SIG-M5 treated with dmso at 0.1 percent for 504 hours (cell line): ENCODE results near the gene CD74.
A peak's percentile ranks its signal among the peaks of the same experiment; 100 is the strongest.

Experiments
- DNase-seq: peaks from one replicate; lab custom pipeline; 2025; ENCODE audit not compliant: unreplicated experiment; lab: John Stamatoyannopoulos, UW

Gene CD74

DNA sequence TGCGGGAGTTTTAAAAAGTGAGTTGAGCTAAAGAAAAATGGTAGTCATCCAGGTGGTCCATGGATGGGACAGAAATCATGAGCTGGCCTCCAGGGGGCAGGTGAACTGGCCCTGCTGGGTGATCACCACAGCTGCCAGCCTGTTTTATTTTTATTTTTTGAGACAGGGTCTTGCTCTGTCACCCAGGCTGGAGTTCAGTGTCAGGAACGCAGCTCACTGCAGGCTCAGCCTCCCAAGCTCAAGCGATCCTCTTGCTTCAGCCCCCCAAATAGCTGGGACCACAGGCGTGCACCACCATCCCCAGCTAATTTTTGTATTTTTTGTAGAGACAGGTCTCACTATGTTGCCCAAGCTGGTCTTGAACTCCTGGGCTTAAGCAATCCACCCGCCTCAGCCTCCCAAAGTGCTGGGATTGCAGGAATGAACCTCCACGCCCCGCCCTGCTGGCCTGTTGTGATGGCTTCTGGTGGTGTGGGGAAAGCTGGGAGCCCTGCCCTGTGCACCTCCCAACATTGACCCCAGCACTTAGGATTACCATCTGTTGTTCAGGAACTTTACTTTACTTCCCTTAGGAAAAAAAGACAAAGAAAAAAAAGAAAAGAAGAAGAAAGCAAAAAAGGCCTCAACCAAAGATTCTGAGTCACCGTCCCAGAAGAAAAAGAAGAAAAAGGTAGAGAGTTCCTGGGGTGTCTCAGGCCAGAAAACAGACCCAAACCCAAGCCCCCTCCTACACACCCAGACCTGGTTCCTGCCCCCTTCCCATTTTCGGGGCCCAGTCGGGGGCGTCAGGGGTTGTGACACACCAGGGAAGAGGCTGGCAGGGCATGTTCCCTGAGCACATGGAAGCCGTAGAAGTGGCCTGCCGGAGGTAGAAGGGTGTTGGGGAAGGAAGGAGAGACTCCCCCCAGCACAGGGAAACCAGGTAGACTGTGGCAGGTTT lies 14.7 kb downstream of the CD74 start:
- DNase-seq, result no peak

DNA sequence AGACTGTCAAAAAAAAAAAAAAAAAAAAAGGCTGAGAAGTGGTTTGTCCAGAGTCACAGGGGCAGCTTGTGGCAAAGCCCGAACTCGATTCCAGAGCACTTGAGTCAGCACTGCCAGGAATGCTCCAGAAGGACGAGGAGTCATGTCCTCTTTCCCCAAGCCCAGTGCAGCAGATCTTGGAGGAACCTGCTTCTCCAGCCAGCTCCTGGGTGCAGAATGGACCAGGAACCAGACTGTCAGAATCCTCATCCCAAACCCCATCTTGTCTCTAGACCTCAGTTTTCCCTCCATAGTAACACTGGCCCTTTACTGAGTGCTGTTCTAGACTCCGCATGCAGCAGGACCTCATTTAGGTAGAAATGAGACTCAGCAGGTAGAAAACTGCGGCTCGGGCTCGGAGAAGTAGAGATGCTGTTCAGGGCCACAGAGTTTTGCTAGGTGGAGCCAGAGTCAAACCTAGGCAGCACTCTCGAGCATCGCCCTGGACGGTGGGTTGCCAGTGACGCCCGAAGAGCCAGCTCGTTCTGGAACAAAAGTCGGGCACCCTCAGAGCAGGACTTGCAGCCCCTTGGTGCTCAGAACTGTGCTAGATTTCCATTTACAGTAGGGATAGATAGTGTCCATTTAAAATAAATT lies 15.4 kb downstream of the CD74 start:
- DNase-seq, result no peak

DNA sequence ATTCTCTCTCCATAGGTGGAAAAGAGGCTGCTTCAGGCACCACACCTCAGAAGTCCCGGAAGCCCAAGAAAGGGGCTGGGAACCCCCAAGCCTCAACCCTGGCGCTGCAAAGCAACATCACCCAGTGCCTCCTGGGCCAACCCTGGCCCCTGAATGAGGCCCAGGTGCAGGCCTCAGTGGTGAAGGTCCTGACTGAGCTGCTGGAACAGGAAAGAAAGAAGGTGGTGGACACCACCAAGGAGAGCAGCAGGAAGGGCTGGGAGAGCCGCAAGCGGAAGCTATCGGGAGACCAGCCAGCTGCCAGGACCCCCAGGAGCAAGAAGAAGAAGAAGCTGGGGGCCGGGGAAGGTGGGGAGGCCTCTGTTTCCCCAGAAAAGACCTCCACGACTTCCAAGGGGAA lies 16.4 kb downstream of the CD74 start:
- DNase-seq, result no peak

DNA sequence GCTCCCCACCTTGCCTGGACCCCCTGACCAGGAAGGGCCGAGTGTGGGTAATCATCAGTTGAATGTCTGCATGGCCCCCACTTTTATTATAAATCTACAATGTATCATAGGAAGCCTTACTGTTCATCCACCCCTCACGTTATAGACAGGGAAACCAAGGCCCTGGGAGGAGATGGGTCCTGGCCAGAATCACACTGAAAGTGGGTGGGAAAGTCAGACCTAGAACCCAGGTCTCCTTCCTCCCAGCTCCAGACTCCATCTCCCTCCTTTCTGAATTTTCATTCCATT lies 17.1 kb downstream of the CD74 start:
- DNase-seq, result no peak

DNA sequence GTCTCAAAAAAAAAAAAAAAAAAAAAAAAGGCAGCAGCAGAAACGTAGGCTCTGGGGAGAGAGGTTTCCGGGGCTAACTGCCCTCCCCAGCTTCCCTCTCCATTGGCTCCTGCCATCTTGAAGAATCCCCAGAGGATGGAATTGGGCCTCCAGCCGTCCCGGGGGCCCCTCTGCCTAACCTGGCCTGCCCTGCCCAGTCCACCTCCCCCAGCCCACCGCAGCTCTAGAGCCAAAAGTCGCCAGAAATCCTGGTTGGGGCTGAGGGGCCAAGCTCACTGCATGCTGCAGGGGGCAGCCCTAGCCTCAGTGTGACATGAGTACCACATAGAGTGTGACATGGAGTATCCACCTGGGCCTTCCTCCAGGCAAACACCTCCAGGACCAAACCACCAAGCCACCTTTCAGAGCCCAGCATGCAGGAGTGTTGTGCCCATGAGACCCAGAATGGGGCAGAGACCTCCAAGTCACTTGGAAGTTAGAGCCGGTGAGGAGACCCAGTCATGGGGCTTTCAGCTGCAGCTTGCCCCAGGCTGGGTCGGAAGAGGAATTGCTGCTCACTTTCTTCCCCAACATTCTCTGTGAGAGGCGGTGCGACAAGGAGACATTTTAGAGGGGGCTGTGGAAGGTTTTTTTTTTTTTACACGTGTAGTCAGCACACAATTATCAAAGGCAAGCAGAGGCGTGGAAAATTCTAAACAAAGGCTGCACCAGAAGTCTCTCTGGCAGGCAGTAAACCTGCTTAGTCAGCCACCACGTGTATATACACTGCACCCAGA lies 17.6 kb downstream of the CD74 start:
- no peak for DNase-seq

DNA sequence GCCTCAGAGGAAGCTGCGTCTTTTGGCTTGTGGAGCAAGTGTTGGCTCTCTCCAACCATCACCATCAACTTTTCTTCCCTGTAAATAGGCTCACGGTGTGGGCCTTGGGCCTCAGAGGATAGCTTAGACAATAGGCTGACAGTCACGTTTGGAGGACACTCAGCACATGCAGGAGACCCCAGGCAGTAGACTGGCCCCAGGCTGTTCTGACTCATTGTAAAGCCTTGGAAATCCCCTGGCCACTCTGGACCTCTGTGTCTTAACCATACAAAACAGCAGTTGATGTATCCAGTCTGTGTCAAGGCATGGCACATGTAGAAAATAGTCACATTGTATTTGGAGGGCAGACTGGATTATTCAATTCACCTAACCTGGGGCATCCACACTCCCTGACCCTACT lies 18.6 kb downstream of the CD74 start:
- DNase-seq, result no peak

DNA sequence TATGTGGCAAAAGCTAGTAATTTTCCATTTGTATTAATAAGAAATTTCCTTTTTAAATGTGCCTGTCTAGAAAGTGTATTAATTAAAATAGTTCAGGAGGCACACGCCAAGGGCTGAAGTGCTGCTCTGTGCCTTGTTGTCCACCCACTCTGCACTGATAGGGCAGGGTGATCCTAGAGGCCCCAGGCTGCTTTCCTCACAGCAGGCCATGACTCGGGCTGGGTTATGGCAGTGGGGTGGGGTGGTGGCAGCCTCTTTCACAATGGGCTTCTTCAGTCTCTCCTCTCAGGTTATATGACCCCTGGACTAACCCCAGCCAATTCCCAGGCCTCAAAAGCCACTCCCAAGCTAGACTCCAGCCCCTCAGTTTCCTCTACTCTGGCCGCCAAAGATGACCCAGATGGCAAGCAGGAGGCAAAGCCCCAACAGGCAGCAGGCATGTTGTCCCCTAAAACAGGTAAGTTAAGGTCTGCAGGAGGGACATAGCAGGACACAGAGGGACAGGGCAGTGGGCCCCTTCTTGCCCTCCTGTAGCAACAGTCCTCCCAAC lies 19.5 kb downstream of the CD74 start:
- no peak for DNase-seq

DNA sequence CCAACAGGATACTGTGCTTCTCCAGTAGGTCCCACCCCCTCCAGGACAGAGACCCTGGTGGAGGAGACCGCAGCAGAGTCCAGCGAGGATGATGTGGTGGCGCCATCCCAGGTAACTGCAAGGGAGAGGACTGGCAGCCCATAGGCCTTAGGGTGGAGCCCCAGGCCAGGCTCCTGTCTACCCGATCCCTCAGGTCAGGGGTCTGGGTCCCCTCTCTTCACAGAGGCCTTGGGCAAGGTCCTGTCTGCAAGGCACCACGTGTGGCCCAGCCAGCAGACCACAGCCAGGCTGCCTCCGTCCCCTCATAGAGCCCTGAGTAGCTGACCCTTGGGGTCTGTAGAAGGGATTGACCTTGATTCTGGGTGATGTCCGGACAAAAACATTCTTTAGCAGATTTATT lies 20.0 kb downstream of the CD74 start:
- no peak for DNase-seq

DNA sequence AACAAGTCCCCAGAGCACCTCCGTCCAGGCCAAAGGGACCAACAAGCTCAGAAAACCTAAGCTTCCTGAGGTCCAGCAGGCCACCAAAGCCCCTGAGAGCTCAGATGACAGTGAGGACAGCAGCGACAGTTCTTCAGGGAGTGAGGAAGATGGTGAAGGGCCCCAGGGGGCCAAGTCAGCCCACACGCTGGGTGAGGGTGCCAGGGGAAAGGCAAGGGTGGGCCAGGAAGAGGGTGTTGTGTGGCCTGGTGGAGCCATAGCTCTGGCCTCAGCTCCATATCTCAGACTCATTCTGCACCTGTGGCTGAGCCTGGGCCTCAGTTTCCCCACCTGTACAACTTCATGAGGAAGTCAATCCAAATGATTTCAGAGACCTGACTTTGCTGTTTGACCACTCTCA lies 20.7 kb downstream of the CD74 start:
- DNase-seq, result no peak

DNA sequence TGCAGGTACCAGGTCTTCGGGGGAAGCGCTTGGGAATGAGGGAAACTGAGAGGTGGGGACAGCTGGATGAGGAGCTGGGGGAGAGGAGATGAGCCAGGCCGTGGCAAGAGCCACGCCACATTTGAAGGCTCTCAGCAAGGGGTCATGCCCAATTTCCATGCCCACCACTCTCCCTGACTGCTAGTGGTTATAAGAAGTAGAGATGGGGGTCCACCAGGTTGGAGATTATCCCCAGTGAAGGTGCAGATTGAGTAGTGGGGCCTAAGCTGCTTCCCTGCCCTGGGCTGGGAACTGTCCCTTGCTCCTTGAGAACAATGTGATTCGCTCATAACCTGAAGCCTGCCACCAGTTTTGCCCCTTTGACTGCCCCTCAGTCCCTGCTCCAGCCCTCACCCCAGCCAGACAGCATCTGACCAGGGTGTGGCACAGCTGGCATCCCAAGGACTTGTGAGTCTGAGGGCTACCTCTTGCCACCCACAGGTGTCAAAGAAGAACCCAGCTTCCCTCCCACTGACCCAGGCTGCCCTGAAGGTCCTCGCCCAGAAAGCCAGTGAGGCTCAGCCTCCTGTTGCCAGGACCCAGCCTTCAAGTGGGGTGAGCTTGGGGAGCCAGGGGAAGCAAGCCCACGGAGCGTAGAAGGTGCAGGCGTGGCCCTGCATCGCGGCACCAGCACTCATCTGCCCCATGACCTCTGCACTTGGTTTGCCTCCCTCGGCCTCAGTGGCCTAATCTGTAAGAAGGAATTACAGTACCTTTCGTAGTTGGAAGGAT lies 21.5 kb downstream of the CD74 start:
- no peak for DNase-seq

DNA sequence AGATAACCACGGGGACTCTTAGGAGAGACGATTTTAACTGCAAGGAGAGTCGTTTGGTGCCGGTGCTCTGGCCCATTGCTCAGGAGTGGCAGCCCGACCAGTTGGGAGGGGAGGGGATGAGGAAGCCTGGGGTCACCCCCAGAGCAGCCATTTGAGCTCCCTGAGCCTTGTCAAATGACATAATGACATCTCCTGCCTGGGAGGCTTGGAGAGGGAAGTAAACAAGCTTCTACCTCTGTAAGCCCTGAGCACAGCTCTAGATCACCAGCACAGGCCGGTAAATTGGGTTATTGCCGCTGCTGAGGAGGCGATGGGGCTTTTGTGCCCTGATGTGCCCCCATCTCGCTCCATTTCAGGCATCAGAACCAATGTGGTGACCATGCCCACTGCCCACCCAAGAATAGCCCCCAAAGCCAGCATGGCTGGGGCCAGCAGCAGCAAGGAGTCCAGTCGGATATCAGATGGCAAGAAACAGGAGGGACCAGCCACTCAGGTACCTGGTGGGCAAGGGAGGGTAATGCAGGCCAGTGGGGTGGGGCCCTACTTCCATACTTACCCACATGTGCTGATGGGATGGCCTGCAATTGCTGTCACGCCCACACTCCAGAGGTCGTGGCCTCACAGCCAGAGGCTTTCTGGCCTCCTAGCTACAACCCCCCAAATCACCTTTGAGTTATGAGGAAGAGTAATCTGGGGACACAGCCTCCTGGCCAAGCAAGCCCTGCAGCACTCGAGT lies 23.0 kb downstream of the CD74 start:
- no peak for DNase-seq

DNA sequence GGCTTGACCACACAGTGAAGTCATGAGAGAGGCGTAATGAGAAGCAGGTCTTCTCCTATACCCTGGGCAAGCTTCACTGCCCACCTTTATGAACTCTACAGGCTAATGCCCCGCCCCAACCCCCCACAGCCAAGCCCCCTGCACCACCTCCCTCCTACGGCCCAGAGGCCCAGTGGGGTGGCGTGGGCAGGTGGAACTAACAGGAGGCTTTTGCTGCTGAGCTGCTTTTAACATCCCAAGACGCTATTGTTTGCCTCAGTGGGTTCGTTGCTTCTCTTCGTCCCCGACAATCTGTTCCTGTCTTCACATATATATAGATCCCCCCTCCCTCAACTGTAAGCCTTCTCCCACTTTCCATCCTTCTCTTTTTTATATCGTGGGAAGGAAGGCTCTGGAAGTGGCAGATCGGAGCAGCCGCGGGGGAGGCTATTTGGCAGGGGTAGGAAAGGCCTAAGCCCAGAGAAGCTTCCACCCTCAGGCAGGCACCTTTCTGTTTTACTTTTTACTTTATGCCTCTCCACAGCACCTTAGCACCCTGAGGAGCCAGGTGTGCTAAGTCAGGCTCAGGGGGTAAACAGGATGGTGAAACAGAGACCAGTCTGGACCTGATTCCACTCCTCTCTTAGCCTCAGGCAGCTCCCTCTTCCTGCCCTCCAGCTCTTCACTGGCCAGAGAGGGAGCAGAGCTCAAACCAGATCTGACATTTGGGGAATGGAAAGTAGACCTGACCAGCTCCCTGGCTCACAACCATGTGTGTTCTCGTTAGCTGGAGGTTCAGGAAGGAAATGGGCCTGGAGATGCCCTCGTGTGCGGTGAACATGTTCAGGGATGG lies 26.5 kb downstream of the CD74 start:
- DNase-seq, result no peak

DNA sequence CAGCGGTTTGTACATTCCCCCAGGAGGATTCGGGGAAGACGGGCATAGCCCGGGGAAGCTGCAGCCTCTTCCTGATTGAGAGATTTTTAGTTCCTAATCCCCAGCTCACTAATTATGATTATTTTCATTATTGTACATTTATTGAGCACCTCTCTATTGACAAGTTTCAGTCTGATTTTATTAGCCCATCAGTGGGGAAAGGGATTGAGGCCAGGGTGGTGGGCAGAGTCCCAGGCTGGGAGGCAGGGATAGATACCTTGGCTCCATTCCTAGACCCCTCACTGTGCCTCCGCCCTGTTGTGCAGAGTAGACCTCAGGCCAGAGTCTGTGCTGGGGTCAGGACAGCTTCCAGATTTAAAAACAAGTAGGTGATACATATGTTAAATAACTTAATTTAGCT lies 28.0 kb downstream of the CD74 start:
- no peak for DNase-seq

DNA sequence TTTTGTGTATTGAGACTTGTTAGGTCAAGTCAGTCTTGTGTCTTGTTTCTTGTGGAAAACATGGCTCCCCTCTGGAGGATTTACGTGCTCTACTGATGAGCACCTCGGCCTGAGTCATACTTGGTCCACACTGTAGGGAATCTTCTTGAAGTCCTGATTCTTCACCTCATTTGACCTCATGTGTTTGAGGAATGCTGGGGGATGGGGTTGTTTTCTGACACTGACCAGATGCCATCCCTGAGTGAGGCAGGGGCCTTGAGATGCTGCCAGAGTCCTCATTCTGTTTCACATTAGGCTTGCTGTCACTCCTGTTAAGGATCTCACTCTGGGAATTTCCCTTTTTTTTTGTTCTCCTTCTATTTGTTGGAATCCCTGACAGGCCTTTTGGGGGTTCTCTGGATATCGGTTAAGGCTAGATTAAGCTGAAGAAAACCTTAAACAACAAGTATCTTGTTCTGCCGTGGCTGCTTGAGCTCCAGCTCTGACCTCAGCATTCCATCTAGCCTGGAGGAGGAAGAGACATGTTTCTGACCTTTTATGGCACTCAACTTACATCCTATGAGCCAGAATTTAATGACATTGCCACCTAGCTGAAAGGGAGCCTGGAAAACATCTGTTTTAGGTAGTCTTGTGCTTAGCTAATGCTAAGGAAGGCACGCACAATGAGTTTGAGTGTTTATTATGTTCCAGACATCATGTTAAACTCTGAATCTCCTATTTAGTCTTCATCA lies 34.6 kb downstream of the CD74 start:
- DNase-seq, result no peak

DNA sequence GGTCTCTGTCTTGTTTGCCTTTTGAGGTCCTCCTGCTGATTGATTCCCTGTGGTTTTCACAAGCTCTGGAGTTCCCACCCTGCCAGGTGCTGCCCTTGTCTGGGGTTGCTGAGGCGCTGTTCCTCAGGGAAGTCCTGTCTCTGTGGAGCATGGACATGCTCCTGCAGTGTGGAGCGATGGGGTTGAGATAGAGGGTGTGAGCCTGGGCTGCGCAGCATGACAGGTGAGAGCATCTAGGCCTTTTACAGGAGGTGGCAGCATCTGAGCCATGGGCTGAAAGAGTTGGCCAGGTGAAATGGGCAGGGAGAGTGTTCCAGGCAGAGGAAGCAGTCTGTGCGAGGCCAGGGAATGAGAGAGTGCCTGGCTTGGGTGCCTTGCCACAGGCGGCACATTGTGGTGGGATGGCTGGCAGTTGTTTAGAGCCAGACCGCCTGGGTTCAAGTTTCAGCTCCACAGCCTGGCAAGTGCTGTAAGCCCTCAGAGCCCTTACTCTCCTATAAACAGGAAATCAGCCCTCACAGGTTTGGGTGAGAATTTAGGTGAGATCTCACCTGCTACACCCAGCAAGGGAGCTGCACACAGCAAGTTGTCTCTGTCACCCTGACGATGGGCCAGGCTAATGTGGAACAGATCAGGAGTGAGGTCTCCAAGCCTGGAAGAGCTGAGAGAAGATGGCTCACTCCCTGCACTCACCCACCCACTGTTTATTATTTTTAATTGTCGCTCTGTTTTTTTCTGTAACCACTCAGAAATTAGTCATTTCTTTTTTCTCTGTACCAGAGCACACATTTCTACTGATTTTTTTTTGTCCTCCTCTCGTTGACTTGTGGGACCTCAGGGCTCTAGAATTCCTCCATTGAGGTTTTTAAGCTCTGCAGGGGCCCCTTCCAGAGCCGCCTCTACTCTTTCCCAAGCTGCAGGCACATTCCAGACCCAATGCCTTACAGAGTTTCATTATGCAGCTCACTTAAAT lies 35.6 kb downstream of the CD74 start:
- no peak for DNase-seq

DNA sequence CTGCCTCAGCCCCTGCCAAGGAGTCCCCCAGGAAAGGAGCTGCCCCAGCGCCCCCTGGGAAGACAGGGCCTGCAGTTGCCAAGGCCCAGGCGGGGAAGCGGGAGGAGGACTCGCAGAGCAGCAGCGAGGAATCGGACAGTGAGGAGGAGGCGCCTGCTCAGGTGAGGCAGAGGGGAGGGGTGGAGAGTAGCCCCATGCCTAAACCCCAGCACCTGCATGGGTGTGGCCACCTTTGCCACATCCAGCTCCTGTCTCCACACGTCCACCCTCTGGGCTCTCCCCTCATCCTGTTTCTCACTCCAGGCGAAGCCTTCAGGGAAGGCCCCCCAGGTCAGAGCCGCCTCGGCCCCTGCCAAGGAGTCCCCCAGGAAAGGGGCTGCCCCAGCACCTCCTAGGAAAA lies 38.1 kb downstream of the CD74 start:
- no peak for DNase-seq

DNA sequence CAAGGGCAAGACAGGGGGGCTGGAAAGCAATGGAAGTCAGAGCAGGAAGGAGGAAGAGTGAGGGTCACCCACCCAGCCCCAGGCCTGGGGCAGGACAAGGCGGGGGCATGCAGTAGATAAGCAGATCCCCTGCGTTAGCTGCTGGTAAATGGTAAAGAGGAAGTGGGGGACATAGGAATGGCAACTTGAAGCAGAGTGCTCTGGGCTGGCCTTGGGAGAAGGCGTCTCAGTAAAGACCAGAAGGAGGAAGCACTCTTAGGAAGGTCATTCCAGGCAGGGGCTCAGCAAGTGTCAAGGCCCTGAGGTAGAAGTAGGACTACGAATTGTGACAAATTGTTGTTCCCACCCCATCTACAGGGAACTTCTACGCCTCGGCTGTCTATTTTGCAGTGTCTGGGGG lies 40.1 kb downstream of the CD74 start:
- peak; percentile 5 for DNase-seq

DNA sequence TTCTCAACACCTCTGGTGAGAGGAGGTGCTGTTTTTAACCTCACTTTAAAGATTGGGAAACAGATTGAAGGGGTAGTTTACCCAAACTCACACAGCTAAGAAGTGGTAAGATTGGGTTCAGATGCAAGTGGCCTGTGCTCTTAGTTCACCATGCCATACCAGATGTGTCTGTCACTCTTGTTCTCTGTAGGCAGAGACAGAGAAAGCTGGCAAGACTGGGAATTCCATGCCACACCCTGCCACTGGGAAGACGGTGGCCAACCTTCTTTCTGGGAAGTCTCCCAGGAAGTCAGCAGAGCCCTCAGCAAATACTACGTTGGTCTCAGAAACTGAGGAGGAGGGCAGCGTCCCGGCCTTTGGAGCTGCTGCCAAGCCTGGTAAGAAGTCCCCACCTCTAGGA lies 44.2 kb downstream of the CD74 start:
- no peak for DNase-seq
